Cardiac fibroblast (primary cell): ENCODE data around the gene PLEKHG4B.

Source experiments
- DNase-seq, 2 donors: peaks; one replicate each; pipeline versions ENCODE4 v3.0.0 to v3.0.0-alpha.2; 2010; ENCODE audit warnings: low read depth in 2 of 2
- H3K4me3 ChIP-seq, 2 donors: replicated peaks in 1 of 2; 1 replicate in 1 of 2; 2 replicates in 1 of 2; pipeline ENCODE4 v1.5.1; 2011; ENCODE audit warnings: low read depth in 2 of 2, low read length in 2 of 2, mild to moderate bottlenecking in 2 of 2, moderate library complexity in 1 of 2
- CTCF ChIP-seq: IDR thresholded peaks from one replicate; pipeline ENCODE4 v1.5.1; 2011; ENCODE audit warnings: low read depth, mild to moderate bottlenecking, low read length, inconsistent platforms

PLEKHG4B gene

DNA sequence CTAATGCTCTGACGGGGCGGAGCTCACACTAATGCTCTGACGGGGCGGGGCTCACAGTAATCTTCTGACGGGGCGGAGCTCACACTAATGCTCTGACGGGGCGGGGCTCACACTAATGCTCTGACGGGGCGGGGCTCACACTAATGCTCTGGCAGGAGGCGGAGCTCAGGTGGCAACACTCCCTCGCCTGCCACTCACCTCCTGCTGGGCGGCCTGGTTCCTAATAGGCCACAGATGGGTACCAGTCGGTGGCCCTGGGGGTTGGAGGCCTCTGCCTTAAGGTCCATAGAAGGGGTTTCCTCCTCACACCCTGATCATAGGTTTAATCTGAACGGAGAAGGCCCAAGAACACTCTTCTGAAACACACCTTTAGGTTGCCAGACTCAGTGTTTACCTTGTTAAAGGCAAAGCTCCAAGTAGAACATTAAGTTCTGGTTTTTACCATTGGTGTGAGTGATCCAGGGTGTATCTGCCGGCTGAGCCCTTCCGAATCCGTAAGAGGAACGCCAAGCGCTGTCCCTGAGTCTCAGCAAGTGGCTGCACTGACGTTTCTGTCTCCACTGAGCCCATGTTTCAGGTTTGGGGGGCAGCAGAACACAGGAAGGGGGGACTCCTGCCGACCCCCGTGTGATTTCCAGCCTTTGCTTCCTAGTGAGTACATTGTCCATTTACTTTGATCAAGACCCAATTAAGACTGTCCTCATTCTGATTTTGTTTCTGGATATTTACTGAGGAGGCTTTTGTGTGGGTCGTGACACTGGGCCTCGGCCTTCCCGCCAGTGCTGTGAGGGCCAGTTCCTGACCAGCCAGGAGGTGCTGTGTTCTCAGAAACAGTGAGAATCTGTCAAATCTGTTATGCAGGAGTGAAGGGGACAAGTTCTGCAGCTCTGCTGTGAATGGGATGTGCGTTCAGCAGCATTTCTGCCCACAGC, 74.7 kb downstream of the PLEKHG4B start:
- TF ChIP-seq CTCF, result no peak
- DNase-seq, result no peak
- H3K4me3 ChIP-seq, result no peak overlapping the region

DNA sequence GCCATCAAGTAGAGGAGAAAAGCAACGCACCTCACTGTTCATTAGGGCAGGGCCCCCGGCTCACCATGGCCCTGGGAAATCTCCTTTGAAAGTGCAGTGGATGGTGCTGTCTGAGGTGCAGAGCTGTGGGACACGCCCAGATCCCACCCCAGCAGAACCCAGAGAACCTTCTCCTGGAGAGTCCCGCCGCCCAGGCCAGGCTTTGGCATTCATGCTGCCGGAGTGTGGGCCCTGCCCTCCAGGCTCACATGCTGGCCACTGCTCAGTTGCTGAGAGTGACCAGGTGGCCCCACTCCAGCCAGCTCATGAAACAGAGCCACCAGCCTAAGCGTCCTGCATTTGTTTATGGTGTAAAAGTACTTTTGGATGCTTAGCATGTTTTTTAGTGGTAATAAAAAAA, 75.5 kb downstream of the PLEKHG4B start:
- TF ChIP-seq CTCF, result no peak
- H3K4me3 ChIP-seq, result no peak overlapping the region
- no peak for DNase-seq

- peak; percentile 92 to 98 for DNase-seq
- H3K4me3 ChIP-seq, result no peak overlapping the region
- no peak for TF ChIP-seq CTCF
These were observed 76.2 kb downstream of the PLEKHG4B start for GRCh38 chr5:167982-168660.

DNA sequence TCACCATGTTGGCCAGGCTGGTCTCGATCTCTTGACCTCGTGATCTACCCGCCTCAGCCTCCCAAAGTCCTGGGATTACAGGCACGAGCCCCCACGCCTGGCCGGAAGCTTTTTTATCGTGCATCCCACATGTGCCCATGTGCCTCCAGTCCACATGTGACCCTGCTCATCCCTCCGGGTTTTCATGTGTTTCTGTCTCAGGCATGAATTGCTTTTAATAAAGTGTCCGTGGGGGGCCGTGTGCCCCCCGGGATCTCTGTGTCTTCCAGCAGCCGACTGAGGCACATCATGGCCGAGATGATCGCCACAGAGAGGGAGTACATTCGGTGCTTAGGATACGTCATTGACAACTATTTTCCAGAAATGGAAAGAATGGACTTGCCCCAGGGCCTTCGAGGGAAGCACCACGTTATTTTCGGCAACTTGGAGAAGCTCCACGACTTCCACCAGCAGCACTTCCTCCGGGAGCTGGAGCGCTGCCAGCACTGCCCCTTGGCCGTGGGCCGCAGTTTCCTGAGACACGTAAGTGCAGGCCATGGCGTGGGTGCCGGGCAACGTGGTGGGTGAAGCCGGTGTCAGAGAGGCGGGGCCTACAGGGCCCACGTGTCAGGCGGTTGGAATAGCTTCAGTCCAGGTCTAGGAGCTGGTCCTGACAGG, 77.2 kb downstream of the PLEKHG4B start:
- no peak overlapping the region for H3K4me3 ChIP-seq
- peak; percentile 90 to 93 for DNase-seq
- TF ChIP-seq CTCF, result no peak

DNA sequence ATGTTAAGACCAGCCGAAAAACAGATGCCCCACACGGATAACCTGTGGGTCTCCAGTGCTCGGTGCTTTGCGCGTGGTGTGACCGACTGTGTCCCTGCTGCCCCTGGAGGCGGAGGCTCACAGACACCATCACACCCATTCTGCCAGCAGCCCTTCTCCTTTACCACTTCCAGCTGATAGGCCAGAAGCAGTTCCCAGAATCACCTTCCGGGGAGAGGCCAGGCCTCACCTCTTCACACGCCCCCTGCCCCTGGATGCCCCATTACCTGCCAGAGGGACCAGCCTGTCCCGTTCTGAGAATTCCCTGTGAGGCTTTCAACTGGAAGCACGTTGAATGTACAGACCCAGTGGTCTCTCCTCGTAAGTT, 77.7 kb downstream of the PLEKHG4B start:
- no peak for DNase-seq
- H3K4me3 ChIP-seq, result no peak overlapping the region
- no peak for TF ChIP-seq CTCF

GRCh38 chr5:170971-171800, 79.2 kb downstream of the PLEKHG4B start:
- TF ChIP-seq CTCF, result no peak
- H3K4me3 ChIP-seq, result no peak overlapping the region
- DNase-seq, result no peak
